Activated T-cell treated with anti-CD3 and anti-CD28 coated beads, Interleukin-2, amount 50 U/mL, for 48 hours (primary cell): ENCODE results near the gene VPS9D1.

Source experiments
- DNase-seq, 2 experiments: peaks; one replicate each; pipeline ENCODE4 v3.0.0-alpha.2; 2020

The VPS9D1 gene

GRCh38 chr16:89658221-89658879, 62.3 kb downstream of the VPS9D1 start:
- DNase-seq = no peak

DNA sequence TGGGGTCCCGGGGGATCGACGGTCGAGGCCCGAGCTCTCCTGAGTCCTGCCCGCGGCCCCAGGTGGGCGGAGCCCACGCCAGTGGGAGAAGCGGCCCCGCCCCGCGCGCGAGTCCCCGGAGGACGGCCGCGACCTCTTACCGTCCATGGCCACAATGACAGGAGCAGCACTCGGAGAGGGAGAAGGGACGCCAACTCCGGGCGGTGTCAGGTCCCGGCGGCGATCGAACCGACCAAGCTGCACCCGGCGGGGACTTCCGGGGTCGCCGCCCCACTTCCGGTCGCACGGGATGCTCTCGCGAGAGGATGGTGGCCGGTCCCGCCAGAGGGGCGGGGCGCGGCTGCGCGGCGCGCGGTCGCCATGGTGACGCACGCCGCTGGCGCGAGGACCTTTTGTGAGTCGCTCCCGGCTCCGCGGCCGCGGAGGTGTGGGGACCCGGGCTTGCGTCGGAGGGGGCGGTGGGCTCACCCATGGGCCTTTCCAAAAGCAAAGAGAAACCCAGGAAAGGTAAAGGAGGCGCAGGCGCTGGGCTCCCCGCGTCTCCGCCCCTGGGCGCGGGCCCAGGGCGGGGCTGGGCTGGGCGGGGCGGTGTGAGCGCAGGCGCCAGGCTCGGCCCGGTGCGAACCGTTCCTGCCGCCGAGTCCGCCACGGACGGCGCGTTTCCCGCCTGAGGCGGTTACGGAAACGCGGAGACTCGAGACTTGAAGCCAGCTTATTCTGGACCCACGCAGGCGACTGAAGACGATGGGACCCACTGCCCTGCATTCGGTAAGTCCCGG, 63.1 kb downstream of the VPS9D1 start, which contains the start of the genes CHMP1A and SPATA33:
CHMP1A (minus strand) TSS at position 267 of the 779 bp plus-strand sequence; CDS start at position 147, 120 bp downstream.
SPATA33 (plus strand) TSS at position 395 of the 779 bp plus-strand sequence; CDS start at position 471, 76 bp downstream.
- DNase-seq = peak; percentile 95 to 96
